ENCODE measurements around the gene KRTAP5-7.
"Not testable (repeated sequence)": the region's sequence is repeated elsewhere in the genome, so short reads cannot be mapped to it uniquely, and the experiment has no call there.

Gene KRTAP5-7

DNA sequence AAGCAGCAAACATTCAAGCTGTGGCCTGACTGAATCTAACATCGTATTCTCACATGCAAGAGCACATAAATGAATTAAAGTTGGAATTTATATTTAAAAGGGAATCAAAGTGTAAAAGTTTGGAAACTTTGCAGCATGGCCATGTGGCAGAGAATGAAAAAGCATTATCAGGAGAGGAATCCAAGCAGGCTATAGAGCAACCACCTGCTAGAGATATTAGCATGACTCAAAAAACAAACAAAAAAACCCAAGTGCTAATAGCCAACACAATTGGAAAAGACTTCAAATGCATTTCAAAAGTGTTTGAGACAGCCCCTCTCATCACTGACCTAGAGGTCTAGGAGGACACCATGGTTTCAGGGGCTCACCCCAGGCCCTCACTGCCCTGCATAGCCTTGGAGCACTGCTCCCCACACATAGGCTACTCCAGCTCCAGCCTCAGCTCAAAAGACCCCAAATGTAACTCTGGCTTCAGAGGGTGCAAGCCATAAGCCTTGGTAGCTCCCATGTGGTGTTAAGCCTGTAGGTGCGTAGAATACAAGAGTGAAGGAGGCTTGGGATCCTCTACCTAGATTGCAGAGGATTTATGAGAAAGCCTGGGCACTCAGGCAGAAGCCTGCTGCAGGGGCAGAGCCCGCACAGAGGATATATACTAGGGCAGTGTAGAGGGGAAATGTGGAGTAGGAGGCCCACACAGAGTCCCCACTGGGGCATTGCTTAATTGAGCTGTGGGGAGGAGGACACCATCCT, 1.7 kb upstream of the KRTAP5-7 start:
- no peak for TF ChIP-seq CTCF (IDR thresholded peaks at IDR 0.05)
- no peak overlapping the region for H3K4me3 ChIP-seq
- DNase-seq (ENCODE audit: low spot score), result no peak
- no peak overlapping the region for H3K27ac ChIP-seq

GRCh38 chr11:71525938-71526495, 1.1 kb upstream of the KRTAP5-7 start:
- TF ChIP-seq CTCF (IDR thresholded peaks at IDR 0.05), result no peak

GRCh38 chr11:71527576-71528210, 626 bp downstream of the KRTAP5-7 start:
- no peak overlapping the region for H3K4me3 ChIP-seq
- TF ChIP-seq CTCF (IDR thresholded peaks at IDR 0.05), result no peak
- H3K27ac ChIP-seq, result no peak overlapping the region
- no peak for DNase-seq (ENCODE audit: low spot score)

More at GRCh38 chr11:71525938-71526495, 1.1 kb upstream of the KRTAP5-7 start:
- no peak for DNase-seq (ENCODE audit: low spot score)
- no peak overlapping the region for H3K27ac ChIP-seq
- H3K4me3 ChIP-seq, result no peak overlapping the region

DNA sequence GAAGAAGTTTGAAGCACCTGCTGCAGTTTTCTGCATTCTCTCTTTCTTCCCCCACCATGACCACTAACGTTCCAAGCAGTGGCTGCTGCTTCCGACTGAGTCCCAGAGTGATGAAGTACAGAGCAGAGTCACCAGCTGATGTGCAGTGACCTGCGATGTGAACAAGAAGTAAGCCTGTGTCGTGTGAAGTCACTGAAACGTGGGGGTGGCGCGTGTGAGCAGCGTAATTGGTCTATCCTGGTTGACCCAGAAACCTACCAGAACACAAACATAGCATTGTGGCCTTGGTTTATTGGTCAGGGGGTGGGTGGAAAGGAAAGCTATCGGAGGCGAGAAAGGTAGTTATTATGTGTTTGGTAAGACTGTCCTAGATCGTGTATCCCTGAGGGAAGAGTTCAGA, 3.5 kb downstream of the KRTAP5-7 start:
- TF ChIP-seq CTCF (IDR thresholded peaks at IDR 0.05), result no peak
- no peak for DNase-seq (ENCODE audit: low spot score)

GRCh38 chr11:71532036-71532610, 5.1 kb downstream of the KRTAP5-7 start:
- TF ChIP-seq CTCF (IDR thresholded peaks at IDR 0.05), result no peak
- DNase-seq (ENCODE audit: low spot score), result no peak
- H3K4me3 ChIP-seq, result no peak overlapping the region
- H3K27ac ChIP-seq, result no peak overlapping the region

More for the DNA sequence above, 3.5 kb downstream of the KRTAP5-7 start:
- Histone ChIP-seq H3K27ac (no peak overlapping the region), H3K4me3 (no peak overlapping the region)

DNA sequence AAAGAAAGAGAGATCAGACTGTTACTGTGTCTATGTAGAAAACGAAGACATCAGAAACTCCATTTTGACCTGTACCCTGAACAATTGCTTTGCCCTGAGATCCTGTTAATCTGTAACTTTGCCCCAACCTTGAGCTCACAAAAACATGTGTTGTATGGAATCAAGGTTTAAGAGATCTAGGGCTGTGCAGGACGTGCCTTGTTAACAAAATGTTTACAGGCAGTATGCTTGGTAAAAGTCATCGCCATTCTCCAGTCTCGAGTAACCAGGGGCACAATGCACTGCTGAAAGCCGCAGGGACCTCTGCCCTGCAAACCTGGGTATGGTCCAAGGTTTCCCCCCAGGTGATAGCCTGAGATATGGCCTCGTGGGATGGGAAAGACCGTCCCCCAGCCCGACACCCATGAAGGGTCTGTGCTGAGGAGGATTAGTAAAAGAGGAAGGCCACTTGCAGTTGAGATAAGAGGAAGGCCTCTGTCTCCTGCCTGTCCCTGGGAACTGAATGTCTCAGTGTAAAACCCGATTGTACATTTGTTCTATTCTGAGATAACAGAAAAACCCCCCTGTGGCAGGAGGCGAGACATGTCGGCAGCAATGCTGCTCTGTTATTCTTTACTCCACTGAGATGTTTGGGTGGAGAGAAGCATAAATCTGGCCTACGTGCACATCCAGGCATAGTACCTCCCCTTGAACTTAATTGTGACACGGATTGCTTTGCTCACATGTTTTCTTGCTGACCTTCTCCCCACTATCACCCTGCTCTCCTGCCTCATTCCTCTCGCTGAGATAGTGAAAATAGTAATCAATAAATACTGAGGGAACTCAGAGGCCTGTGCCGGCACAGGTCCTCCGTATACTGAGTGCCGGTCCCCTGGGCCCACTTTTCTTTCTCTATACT, 7.9 kb downstream of the KRTAP5-7 start:
- not testable (repeated sequence) for H3K27ac ChIP-seq; DNase-seq (ENCODE audit: low spot score); H3K4me3 ChIP-seq

DNA sequence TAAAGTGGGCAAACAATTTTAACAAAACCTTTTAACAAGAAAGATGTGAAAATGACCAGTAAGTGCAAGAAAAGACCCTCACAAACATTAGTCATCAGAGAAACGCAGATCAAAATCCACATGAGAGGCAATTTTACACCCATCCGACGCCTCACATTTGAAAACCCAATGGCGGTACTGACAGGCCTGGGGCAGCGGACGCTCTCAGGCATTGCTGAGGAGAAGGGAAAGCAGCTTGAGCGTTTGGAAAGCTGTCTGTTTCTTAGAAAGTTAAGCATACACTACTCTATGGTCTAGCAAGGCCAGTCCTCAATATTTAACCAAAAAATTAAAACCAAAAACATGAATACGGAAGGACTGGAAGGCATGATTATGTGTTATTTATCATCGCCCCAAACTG, 8.8 kb downstream of the KRTAP5-7 start:
- Histone ChIP-seq H3K4me3 (no peak overlapping the region), H3K27ac (no peak overlapping the region)
- DNase-seq (ENCODE audit: low spot score), result no peak
- TF ChIP-seq CTCF (IDR thresholded peaks at IDR 0.05), result no peak
